HepG2 (cell line): ENCODE data around the gene KRTAP1-5. TPM values are rescaled to one million over a fixed set of nuclear protein-coding genes. Genes with fewer than 3 reads are reported as not detected.

Experiments used
- ARNT ChIP-seq: fragments of 450-650 bp; IDR thresholded peaks from 2 replicates; pipeline ENCODE4 v1.6.1; 2017
- DR1 ChIP-seq: sonication (generic); formaldehyde crosslinking; IDR thresholded peaks from 2 replicates; pipeline ENCODE4 v1.8.0; 2021; ENCODE audit warnings: mild to moderate bottlenecking, missing genetic modification reagents, inconsistent platforms
- HES4 ChIP-seq: sonication (generic); formaldehyde crosslinking; IDR thresholded peaks from 2 replicates; pipeline ENCODE4 v1.9.0; 2021; ENCODE audit warnings: mild to moderate bottlenecking, missing genetic modification reagents, borderline replicate concordance
- IRF2 ChIP-seq: IDR thresholded peaks from 2 replicates; pipeline ENCODE4 v1.6.1; 2018; ENCODE audit warnings: missing genetic modification reagents, missing compliant biosample characterization
- KAT2B ChIP-seq: fragments of 150-350 bp; IDR thresholded peaks from 2 replicates; pipeline ENCODE4 v1.6.1; 2014; ENCODE audit warnings: low read depth, low read length, borderline replicate concordance
- KLF12 ChIP-seq: sonication (generic); formaldehyde crosslinking; IDR thresholded peaks from 2 replicates; pipeline ENCODE4 v1.4.0; 2020; ENCODE audit warnings: missing genetic modification reagents, borderline replicate concordance
- MIER2 ChIP-seq: IDR thresholded peaks from 2 replicates; pipeline ENCODE4 v1.6.1; 2016; ENCODE audit warnings: missing biosample characterization, missing genetic modification reagents
- MTA3 ChIP-seq: sonication (generic); formaldehyde crosslinking; IDR thresholded peaks from 2 replicates; pipeline ENCODE4 v1.4.0; 2020; ENCODE audit warnings: missing genetic modification reagents
- NFE2L1 ChIP-seq: sonication (generic); formaldehyde crosslinking; IDR thresholded peaks from 2 replicates; pipeline ENCODE4 v1.4.0; 2020; ENCODE audit warnings: missing genetic modification reagents, mild to moderate bottlenecking, borderline replicate concordance
- NKX3-1 ChIP-seq: sonication (generic); formaldehyde crosslinking; IDR thresholded peaks from 2 replicates; pipeline ENCODE4 v1.5.0; 2020; ENCODE audit warnings: missing genetic modification reagents
- NR2F2 ChIP-seq: IDR thresholded peaks from 2 replicates; pipeline ENCODE4 v1.6.1; 2012; ENCODE audit warnings: low read depth, inconsistent platforms, borderline replicate concordance
- PAX8 ChIP-seq: sonication (generic); formaldehyde crosslinking; IDR thresholded peaks from 2 replicates; pipeline ENCODE4 v1.8.0; 2022; ENCODE audit warnings: mild to moderate bottlenecking, missing genetic modification reagents, borderline replicate concordance
- SRSF4 ChIP-seq: fragments of 200-400 bp; formaldehyde crosslinking; IDR thresholded peaks from one replicate; pipeline ENCODE4 v1.6.1; 2018; ENCODE audit warnings: mild to moderate bottlenecking, low read depth, low read length, moderate library complexity; ENCODE audit not compliant: poor library complexity, severe bottlenecking
- WIZ ChIP-seq: sonication (generic); formaldehyde crosslinking; IDR thresholded peaks from 2 replicates; pipeline ENCODE4 v1.5.1; 2020; ENCODE audit warnings: mild to moderate bottlenecking, missing genetic modification reagents
- ZNF230 ChIP-seq: sonication (generic); formaldehyde crosslinking; IDR thresholded peaks from 2 replicates; pipeline ENCODE4 v1.4.0; 2020; ENCODE audit warnings: mild to moderate bottlenecking, missing genetic modification reagents
- ZNF343 ChIP-seq: sonication (generic); formaldehyde crosslinking; IDR thresholded peaks from 2 replicates; pipeline ENCODE4 v1.4.0; 2020; ENCODE audit warnings: mild to moderate bottlenecking, missing genetic modification reagents
- ZNF451 ChIP-seq: sonication (generic); formaldehyde crosslinking; IDR thresholded peaks from 2 replicates; pipeline ENCODE4 v1.5.0; 2020; ENCODE audit warnings: mild to moderate bottlenecking, missing genetic modification reagents
- ZNF484 ChIP-seq: sonication (generic); formaldehyde crosslinking; IDR thresholded peaks from 2 replicates; pipeline ENCODE4 v1.5.1; 2020; ENCODE audit warnings: mild to moderate bottlenecking, low read depth, missing genetic modification reagents, borderline replicate concordance
- ZNF570 ChIP-seq: sonication (generic); formaldehyde crosslinking; IDR thresholded peaks from 2 replicates; pipeline ENCODE4 v1.4.0; 2020; ENCODE audit warnings: mild to moderate bottlenecking, missing genetic modification reagents, borderline replicate concordance
- ZNF776 ChIP-seq: sonication (generic); formaldehyde crosslinking; IDR thresholded peaks from 2 replicates; pipeline ENCODE4 v1.4.0; 2020; ENCODE audit warnings: mild to moderate bottlenecking, missing genetic modification reagents
- polyA plus RNA-seq, 8 experiments: library from polyadenylated mRNA; depleted of rRNA in 3 of 8; stranded (reverse) in 7 of 8; unstranded in 1 of 8; fragments of >200 nt; fragmentation: Illumina TruSeq in 4 of 8; extraction: Trizol in 4 of 8; gene quantifications; 2 replicates each; pipeline versions ENCODE4 v1.2.1 to v1.2.3, GENCODE V29; 2011 to 2016; ENCODE audit warnings: low read depth in 4 of 8, missing spikeins in 1 of 8, mixed read lengths in 1 of 8; ENCODE audit not compliant: insufficient read depth in 1 of 8
- total RNA-seq, 5 experiments: library from RNA; depleted of rRNA; stranded (reverse); fragments of >200 nt; fragmentation: Illumina TruSeq; extraction: Trizol; gene quantifications; 2 replicates each; pipeline ENCODE4 v1.2.3, GENCODE V29; 2016; ENCODE audit warnings: low read depth in 1 of 5
- TF ChIP-seq, protein P1 (sequence below): conservative IDR thresholded peaks from 2 replicates; pipeline ENCODE4 v1.6.1; 2018; ENCODE audit warnings: missing genetic modification reagents
- TF ChIP-seq, protein P2 (sequence below): sonication (generic); formaldehyde crosslinking; IDR thresholded peaks from 2 replicates; pipeline ENCODE4 v1.5.1; 2020; ENCODE audit warnings: mild to moderate bottlenecking, moderate library complexity, missing genetic modification reagents
- TF ChIP-seq, protein P3 (sequence below): sonication (generic); formaldehyde crosslinking; IDR thresholded peaks from 2 replicates; pipeline ENCODE4 v1.8.1; 2023; ENCODE audit warnings: mild to moderate bottlenecking, missing genetic modification reagents, borderline replicate concordance
- TF ChIP-seq, protein P4 (sequence below): sonication (generic); formaldehyde crosslinking; IDR thresholded peaks from 2 replicates; pipeline ENCODE4 v1.5.0; 2020; ENCODE audit warnings: missing genetic modification reagents
- TF ChIP-seq, protein P5 (sequence below): sonication (generic); formaldehyde crosslinking; IDR thresholded peaks from 2 replicates; pipeline ENCODE4 v1.8.0; 2022; ENCODE audit warnings: mild to moderate bottlenecking, missing genetic modification reagents; ENCODE audit not compliant: insufficient replicate concordance
- TF ChIP-seq, protein P6 (sequence below): sonication (generic); formaldehyde crosslinking; IDR thresholded peaks from 2 replicates; pipeline ENCODE4 v1.5.1; 2020; ENCODE audit warnings: missing genetic modification reagents, mild to moderate bottlenecking, borderline replicate concordance

Gene KRTAP1-5
- total and polyA plus RNA-seq, 2 of the 13 experiments (the other 11 are each of a cell fraction or from before 2014, with no cell fraction given) = 0.09 TPM; not detected in 1

DNA sequence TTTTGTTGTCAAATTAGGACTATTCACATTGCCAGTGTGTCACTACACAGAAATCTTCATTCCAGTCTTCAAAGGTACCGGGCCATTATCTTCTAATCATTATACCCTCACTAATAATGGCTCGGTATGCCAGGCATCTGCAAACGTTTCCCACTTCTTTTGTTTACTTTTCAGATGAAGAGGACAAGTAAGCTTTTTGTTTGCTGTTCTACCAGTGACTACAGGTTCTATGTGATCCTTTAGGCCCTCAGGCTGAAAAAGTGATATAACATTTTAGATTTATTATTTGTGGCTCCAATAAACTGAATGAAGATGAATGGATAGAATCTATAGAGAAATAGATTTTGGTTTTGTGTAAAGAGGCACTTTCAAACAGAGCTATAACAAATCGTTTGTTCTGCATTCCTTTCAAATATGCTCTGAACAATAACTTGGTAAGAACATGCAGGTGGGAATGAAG is 17.7 kb downstream of the KRTAP1-5 start (continued):
- TF ChIP-seq, protein P1, sequence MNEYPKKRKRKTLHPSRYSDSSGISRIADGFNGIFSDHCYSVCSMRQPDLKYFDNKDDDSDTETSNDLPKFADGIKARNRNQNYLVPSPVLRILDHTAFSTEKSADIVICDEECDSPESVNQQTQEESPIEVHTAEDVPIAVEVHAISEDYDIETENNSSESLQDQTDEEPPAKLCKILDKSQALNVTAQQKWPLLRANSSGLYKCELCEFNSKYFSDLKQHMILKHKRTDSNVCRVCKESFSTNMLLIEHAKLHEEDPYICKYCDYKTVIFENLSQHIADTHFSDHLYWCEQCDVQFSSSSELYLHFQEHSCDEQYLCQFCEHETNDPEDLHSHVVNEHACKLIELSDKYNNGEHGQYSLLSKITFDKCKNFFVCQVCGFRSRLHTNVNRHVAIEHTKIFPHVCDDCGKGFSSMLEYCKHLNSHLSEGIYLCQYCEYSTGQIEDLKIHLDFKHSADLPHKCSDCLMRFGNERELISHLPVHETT = no peak
- TF ChIP-seq, protein P2, sequence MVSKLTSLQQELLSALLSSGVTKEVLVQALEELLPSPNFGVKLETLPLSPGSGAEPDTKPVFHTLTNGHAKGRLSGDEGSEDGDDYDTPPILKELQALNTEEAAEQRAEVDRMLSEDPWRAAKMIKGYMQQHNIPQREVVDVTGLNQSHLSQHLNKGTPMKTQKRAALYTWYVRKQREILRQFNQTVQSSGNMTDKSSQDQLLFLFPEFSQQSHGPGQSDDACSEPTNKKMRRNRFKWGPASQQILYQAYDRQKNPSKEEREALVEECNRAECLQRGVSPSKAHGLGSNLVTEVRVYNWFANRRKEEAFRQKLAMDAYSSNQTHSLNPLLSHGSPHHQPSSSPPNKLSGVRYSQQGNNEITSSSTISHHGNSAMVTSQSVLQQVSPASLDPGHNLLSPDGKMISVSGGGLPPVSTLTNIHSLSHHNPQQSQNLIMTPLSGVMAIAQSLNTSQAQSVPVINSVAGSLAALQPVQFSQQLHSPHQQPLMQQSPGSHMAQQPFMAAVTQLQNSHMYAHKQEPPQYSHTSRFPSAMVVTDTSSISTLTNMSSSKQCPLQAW (CRISPR knock-in tag) = no peak
- TF ChIP-seq ZNF484 (no peak), SRSF4 (no peak), WIZ (CRISPR knock-in tag) (no peak), NR2F2 (peak; percentile 70; the same call in 1 of the 2 replicates), ZNF451 (CRISPR knock-in tag) (no peak), NKX3-1 (CRISPR knock-in tag) (peak; percentile 84), ZNF570 (CRISPR knock-in tag) (no peak), DR1 (CRISPR knock-in tag) (no peak), MTA3 (CRISPR knock-in tag) (no peak), ZNF230 (CRISPR knock-in tag) (no peak), ZNF343 (no peak), KAT2B (no peak), HES4 (CRISPR knock-in tag) (no peak), MIER2 (CRISPR knock-in tag) (0 out of 2 replicates have a peak, but pooled peaks have one; percentile 42), PAX8 (no peak), ZNF776 (CRISPR knock-in tag) (no peak), ARNT (no peak), NFE2L1 (CRISPR knock-in tag) (no peak), IRF2 (CRISPR knock-in tag) (peak; percentile 78; the same call in 1 of the 2 replicates), KLF12 (CRISPR knock-in tag) (no peak)
- TF ChIP-seq, protein P3, sequence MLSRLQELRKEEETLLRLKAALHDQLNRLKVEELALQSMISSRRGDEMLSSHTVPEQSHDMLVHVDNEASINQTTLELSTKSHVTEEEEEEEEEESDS (CRISPR knock-in tag) = no peak
- TF ChIP-seq, protein P4, sequence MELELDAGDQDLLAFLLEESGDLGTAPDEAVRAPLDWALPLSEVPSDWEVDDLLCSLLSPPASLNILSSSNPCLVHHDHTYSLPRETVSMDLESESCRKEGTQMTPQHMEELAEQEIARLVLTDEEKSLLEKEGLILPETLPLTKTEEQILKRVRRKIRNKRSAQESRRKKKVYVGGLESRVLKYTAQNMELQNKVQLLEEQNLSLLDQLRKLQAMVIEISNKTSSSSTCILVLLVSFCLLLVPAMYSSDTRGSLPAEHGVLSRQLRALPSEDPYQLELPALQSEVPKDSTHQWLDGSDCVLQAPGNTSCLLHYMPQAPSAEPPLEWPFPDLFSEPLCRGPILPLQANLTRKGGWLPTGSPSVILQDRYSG = no peak
- TF ChIP-seq, protein P5, sequence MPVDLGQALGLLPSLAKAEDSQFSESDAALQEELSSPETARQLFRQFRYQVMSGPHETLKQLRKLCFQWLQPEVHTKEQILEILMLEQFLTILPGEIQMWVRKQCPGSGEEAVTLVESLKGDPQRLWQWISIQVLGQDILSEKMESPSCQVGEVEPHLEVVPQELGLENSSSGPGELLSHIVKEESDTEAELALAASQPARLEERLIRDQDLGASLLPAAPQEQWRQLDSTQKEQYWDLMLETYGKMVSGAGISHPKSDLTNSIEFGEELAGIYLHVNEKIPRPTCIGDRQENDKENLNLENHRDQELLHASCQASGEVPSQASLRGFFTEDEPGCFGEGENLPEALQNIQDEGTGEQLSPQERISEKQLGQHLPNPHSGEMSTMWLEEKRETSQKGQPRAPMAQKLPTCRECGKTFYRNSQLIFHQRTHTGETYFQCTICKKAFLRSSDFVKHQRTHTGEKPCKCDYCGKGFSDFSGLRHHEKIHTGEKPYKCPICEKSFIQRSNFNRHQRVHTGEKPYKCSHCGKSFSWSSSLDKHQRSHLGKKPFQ = no peak
- TF ChIP-seq, protein P6, sequence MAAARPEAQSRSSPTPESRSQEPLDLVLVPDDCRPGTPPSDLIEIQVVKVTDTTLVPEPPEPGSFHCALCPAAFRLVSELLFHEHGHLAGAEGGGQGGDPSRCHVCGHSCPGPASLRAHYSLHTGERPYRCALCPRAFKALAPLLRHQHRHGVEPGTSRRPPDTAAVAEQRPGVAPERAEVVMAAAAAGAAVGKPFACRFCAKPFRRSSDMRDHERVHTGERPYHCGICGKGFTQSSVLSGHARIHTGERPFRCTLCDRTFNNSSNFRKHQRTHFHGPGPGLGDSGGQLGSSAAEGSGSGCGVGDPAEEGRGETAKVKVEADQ (CRISPR knock-in tag) = no peak
